Thyroid gland (tissue), 4 donors: ENCODE measurements around the gene KLHL35. TPM values are rescaled to one million over a fixed set of nuclear protein-coding genes. Genes with fewer than 3 reads are reported as not detected.

Experiments
- DNase-seq, 2 donors: peaks; one replicate each; pipeline ENCODE4 v3.0.0-alpha.2; 2019
- H3K27ac ChIP-seq, 3 donors: fragments of 200-600 bp; sonication (generic); 1 replicate in 2 of 3; 2 replicates in 1 of 3; pipeline ENCODE4 v1.5.1; 2016 to 2019; ENCODE audit warnings: mild to moderate bottlenecking in 1 of 3, moderate library complexity in 1 of 3
- H3K27me3 ChIP-seq: fragments of 200-600 bp; sonication (generic); one replicate; pipeline ENCODE4 v1.5.1; 2019
- H3K36me3 ChIP-seq, 2 donors: fragments of 200-600 bp; sonication (generic); one replicate each; pipeline ENCODE4 v1.5.1; 2016 to 2019
- H3K4me1 ChIP-seq, 2 donors: fragments of 200-600 bp; sonication (generic); one replicate each; pipeline ENCODE4 v1.5.1; 2017 to 2019
- H3K4me3 ChIP-seq, 3 donors: fragments of 200-600 bp; sonication (generic); replicated peaks in 1 of 3; 1 replicate in 2 of 3; 2 replicates in 1 of 3; pipeline ENCODE4 v1.5.1; 2016; ENCODE audit warnings: mild to moderate bottlenecking in 1 of 3
- H3K9me3 ChIP-seq: fragments of 200-600 bp; sonication (generic); one replicate; pipeline ENCODE4 v1.5.1; 2017
- POLR2A ChIP-seq, 2 donors: fragments of 450-650 bp; IDR thresholded peaks; one replicate each; pipeline ENCODE4 v1.6.1; 2017; ENCODE audit warnings: antibody characterized with exemption in 2 of 2, mild to moderate bottlenecking in 2 of 2, moderate library complexity in 1 of 2
- WGBS, 2 donors: methylation state at CpG; one replicate each; pipeline ENCODE4 v1.1.5; 2017; 5-methylcytosine and 5-hydroxymethylcytosine counted together
- intact Hi-C: fragments of 100-400 bp; cut with DNase I; formaldehyde crosslinking; loops from one replicate; pipeline ENCODE4 v1.15.1; 2023
- total RNA-seq, 4 donors: library from RNA; depleted of rRNA; stranded (reverse); fragments of >200 nt; gene quantifications; one replicate each; pipeline ENCODE4 v1.2.3, GENCODE V29; 2016
- TF ChIP-seq, protein P1 (sequence below), 6 experiments: fragments of 200-600 bp in 3 of 6; fragments of 450-650 bp in 3 of 6; sonication (generic) in 3 of 6; IDR thresholded peaks; one replicate each; pipeline ENCODE4 v1.5.1; 2016 to 2019; ENCODE audit warnings: antibody characterized with exemption in 6 of 6, mild to moderate bottlenecking in 2 of 6, inconsistent platforms in 1 of 6, moderate library complexity in 1 of 6

The KLHL35 gene
- total RNA-seq, 4 donors from 2014 or later: 1.1 to 3.6 (median 1.9) TPM

- no peak overlapping the region for H3K4me3 ChIP-seq
Measured at GRCh38 chr11:75389925-75390324, 43.1 kb downstream of the KLHL35 start.

DNA sequence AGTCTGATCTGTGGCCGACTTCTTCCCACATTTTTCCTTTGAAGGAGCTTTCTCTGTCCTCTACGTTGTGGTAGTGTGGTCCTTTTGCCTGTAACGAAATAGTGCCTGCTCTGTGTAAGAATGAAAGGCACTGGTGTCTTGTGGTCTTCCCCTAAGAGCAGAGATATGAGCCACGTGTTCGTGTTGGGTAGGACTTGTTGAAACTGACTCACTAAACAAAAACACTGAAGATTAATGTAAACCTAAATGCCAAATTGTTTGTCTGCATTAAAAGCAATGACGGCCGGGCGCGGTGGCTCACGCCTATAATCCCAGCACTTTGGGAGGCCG lies 43.8 kb downstream of the KLHL35 start:
- no peak overlapping the region for H3K4me3 ChIP-seq
- TF ChIP-seq, protein P1, sequence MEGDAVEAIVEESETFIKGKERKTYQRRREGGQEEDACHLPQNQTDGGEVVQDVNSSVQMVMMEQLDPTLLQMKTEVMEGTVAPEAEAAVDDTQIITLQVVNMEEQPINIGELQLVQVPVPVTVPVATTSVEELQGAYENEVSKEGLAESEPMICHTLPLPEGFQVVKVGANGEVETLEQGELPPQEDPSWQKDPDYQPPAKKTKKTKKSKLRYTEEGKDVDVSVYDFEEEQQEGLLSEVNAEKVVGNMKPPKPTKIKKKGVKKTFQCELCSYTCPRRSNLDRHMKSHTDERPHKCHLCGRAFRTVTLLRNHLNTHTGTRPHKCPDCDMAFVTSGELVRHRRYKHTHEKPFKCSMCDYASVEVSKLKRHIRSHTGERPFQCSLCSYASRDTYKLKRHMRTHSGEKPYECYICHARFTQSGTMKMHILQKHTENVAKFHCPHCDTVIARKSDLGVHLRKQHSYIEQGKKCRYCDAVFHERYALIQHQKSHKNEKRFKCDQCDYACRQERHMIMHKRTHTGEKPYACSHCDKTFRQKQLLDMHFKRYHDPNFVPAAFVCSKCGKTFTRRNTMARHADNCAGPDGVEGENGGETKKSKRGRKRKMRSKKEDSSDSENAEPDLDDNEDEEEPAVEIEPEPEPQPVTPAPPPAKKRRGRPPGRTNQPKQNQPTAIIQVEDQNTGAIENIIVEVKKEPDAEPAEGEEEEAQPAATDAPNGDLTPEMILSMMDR (IDR thresholded peaks at IDR 0.05): no peak
- no peak for TF ChIP-seq POLR2A (IDR thresholded peaks at IDR 0.05)
- no peaks in the 10 kb centered on the region for H3K9me3 ChIP-seq
- WGBS, 2 donors: 72 to 82% methylated on average over 11 of the region's 11 CpGs
- H3K27ac ChIP-seq: no peak overlapping the region
- no peak for DNase-seq
- H3K27me3 ChIP-seq: no peaks in the 10 kb centered on the region
- peaks cover 0 to 11% of the 10 kb centered on the region in 2 donors for H3K4me1 ChIP-seq
- intact Hi-C loops: no loop called here
- no peaks in the 10 kb centered on the region for H3K36me3 ChIP-seq

More at GRCh38 chr11:75389925-75390324, 43.1 kb downstream of the KLHL35 start:
- DNase-seq: no peak
- TF ChIP-seq, protein P1 (IDR thresholded peaks at IDR 0.05): no peak
- TF ChIP-seq POLR2A (IDR thresholded peaks at IDR 0.05): no peak
- no peaks in the 10 kb centered on the region for H3K36me3 ChIP-seq
- no peaks in the 10 kb centered on the region for H3K9me3 ChIP-seq
- H3K27me3 ChIP-seq: no peaks in the 10 kb centered on the region
- H3K4me1 ChIP-seq: peaks cover 0 to 11% of the 10 kb centered on the region in 2 donors
- intact Hi-C loops: no loop called here
- 86 to 91% methylated on average over 7 of the region's 7 CpGs for WGBS, 2 donors
- no peak overlapping the region for H3K27ac ChIP-seq

GRCh38 chr11:75388386-75389275 lies 44.4 kb downstream of the KLHL35 start:
- peaks cover 0 to 11% of the 10 kb centered on the region in 2 donors for H3K4me1 ChIP-seq
- no peak overlapping the region for H3K4me3 ChIP-seq
- H3K27ac ChIP-seq: no peak overlapping the region
- WGBS, 2 donors: 29 to 31% methylated on average over 9 of the region's 9 CpGs
- no peaks in the 10 kb centered on the region for H3K9me3 ChIP-seq
- intact Hi-C loops: no loop called here
- no peaks in the 10 kb centered on the region for H3K27me3 ChIP-seq
- peak; percentile 59 to 60 for DNase-seq
- H3K36me3 ChIP-seq: no peaks in the 10 kb centered on the region
- TF ChIP-seq POLR2A (IDR thresholded peaks at IDR 0.05): no peak
- TF ChIP-seq, protein P1 (IDR thresholded peaks at IDR 0.05): peak; percentile 67 to 79 (median 74)

DNA sequence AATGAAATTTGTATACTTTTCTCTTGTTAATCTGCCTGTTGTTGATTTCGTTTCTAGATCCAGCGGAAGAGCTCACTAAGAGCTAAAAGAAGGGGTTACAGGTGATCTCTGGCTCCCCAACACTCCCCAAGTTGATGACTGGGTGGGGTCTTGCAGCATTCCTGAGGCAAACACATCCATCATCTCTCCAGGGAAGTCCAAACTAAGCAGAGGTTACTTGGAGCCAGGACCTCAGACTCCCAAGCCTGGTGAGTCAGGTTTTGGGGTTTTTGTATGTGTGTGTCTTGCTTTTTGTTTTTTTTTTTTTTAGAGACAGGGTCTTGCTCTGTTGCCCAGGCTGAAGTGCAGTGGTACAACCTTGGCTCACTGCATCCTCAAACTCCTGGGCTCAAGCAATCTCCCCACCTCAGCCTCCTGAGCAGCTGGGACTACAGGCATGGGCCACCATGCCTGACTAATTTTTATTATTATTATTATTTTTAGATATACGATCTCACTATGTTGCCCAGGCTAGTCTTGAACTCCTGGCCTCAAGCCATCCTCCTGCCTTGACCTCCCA lies 45.2 kb downstream of the KLHL35 start:
- WGBS, 2 donors: 74 to 78% methylated on average over 3 of the region's 3 CpGs
- intact Hi-C loops: no loop called here
- H3K9me3 ChIP-seq: no peaks in the 10 kb centered on the region
- H3K36me3 ChIP-seq: no peaks in the 10 kb centered on the region
- DNase-seq: no peak
- no peak overlapping the region for H3K27ac ChIP-seq
- no peak overlapping the region for H3K4me3 ChIP-seq
- TF ChIP-seq POLR2A (IDR thresholded peaks at IDR 0.05): no peak
- TF ChIP-seq, protein P1 (IDR thresholded peaks at IDR 0.05): no peak
- H3K4me1 ChIP-seq: peaks cover 0 to 11% of the 10 kb centered on the region in 2 donors
- H3K27me3 ChIP-seq: no peaks in the 10 kb centered on the region
